HG03460 (cell line): ENCODE results near the gene INPP5E.

Experiments
- ATAC-seq: cut with Tn5 transposase; IDR thresholded peaks from one replicate; pipeline ENCODE4 v1.9.1; 2021; ENCODE audit not compliant: unreplicated experiment

The INPP5E gene

GRCh38 chr9:136451221-136451877 lies 11.7 kb upstream of the INPP5E start:
- ATAC-seq, result no peak

GRCh38 chr9:136448655-136449054 lies 9.0 kb upstream of the INPP5E start:
- no peak for ATAC-seq

- no peak for ATAC-seq
Observed at GRCh38 chr9:136447173-136447778, 7.6 kb upstream of the INPP5E start.

- no peak for ATAC-seq
Observed at GRCh38 chr9:136445799-136446198, 6.2 kb upstream of the INPP5E start.

GRCh38 chr9:136444102-136444501 lies 4.5 kb upstream of the INPP5E start:
- ATAC-seq, result no peak

- ATAC-seq, result no peak
Observed at GRCh38 chr9:136443687-136444086, 4.0 kb upstream of the INPP5E start.

GRCh38 chr9:136443087-136443486 lies 3.4 kb upstream of the INPP5E start:
- ATAC-seq, result no peak

- ATAC-seq, result no peak
Observed at GRCh38 chr9:136442265-136442664, 2.6 kb upstream of the INPP5E start.

GRCh38 chr9:136441681-136442245 lies 2.1 kb upstream of the INPP5E start:
- ATAC-seq, result no peak

GRCh38 chr9:136441191-136441680 lies 1.6 kb upstream of the INPP5E start:
- no peak for ATAC-seq

- ATAC-seq, result peak; percentile 42
Observed at GRCh38 chr9:136438548-136439480, 831 bp downstream of the INPP5E start.

- no peak for ATAC-seq
Observed at GRCh38 chr9:136437839-136438547, 1.7 kb downstream of the INPP5E start.

GRCh38 chr9:136437430-136437829 lies 2.2 kb downstream of the INPP5E start:
- ATAC-seq, result no peak

- ATAC-seq, result no peak
Observed at GRCh38 chr9:136436055-136436634, 3.5 kb downstream of the INPP5E start.

GRCh38 chr9:136434580-136435169 lies 5.0 kb downstream of the INPP5E start:
- no peak for ATAC-seq

- ATAC-seq, result no peak
Observed at GRCh38 chr9:136433849-136434579, 5.6 kb downstream of the INPP5E start.

- no peak for ATAC-seq
Observed at GRCh38 chr9:136433043-136433715, 6.5 kb downstream of the INPP5E start.

GRCh38 chr9:136432591-136432990 lies 7.1 kb downstream of the INPP5E start:
- ATAC-seq, result no peak
